ENCODE measurements around the gene VRK1. TPM values are rescaled to one million over a fixed set of nuclear protein-coding genes. Genes with fewer than 3 reads are reported as not detected.

VRK1 gene
- total RNA-seq, 2 experiments from 2014 or later: 76.9 to 77.4 TPM

DNA sequence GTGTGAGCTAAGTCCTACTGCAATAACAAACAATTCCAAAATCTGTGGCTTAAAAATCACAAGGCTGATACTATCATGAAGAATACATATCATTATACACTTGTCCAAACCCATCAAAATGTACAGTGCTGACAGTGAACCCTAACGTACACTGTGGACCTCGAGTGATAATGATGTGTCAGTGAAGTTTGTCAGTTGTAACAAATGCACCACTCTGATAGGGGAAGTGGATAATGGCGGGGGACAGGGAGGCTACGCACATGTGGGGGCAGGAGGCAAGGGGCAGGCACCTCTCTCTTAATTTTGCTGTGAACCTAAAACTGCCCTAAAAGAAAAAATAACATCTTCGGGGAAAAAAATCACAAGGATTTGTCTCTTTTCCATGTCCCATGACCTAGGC lies 100.0 kb downstream of the VRK1 start:
- Mint-ChIP-seq H3K9me3 (no peaks in the 10 kb centered on the region), H3K4me1 (ENCODE audit: low read depth) (peaks cover 14% of the 10 kb centered on the region)

DNA sequence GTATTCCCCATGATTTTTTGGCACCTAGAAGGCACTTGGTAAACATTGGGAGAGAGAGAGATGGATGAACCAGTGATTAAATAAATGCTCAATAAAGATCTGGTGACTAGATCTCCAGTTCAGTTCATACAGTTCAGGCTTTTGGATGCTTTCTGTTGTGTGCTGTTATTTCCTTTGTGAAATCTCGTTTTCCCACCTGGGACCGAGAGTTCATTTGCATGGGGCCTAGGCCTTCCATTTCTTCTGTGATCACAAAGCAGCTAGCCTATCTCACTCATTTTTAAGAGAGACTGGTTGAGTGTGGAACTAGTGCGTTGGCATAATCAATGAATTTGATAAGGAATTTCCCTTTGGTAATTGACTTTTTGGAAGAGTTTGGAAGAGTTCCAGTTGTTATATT lies 104.0 kb downstream of the VRK1 start:
- intact Hi-C loops (cut with micrococcal nuclease): no loop called here
- Mint-ChIP-seq H3K9me3 (no peaks in the 10 kb centered on the region), H3K27me3 (no peaks in the 10 kb centered on the region), H3K27ac (no peak overlapping the region), H3K4me1 (ENCODE audit: low read depth) (peaks cover 3% of the 10 kb centered on the region), H3K4me3 (no peak overlapping the region), H3K36me3 (peaks cover 3% of the 10 kb centered on the region)
- ChIA-PET CTCF (no interaction called here), POLR2A (no interaction called here)
- DNase-seq: no peak

More for the DNA sequence above, 100.0 kb downstream of the VRK1 start:
- no peak overlapping the region for H3K27ac Mint-ChIP-seq
- no peak for DNase-seq
- peaks cover 7% of the 10 kb centered on the region for H3K36me3 Mint-ChIP-seq
- no peak overlapping the region for H3K4me3 Mint-ChIP-seq
- no peaks in the 10 kb centered on the region for H3K27me3 Mint-ChIP-seq
- ChIA-PET CTCF (no interaction called here), POLR2A (no interaction called here)
- intact Hi-C loops (cut with micrococcal nuclease): no loop called here

DNA sequence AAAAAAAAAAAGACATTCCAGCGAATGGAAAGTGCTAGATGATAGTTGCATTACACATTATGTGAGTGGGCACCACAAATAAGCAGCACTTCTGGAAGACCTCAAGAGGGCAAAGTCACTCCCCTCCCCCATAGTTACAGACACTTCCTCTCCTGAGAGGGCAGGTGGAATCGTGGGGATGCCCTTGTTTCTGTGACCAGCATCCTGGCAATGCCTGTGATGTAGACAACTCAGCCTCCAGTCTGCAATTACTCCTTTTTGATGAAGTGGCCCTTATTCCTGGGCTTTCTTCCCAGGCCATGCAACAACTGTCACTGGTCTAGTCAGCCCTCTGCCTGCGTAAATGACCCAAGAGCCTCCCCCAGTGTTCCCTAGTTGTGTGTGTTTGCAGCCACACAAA lies 104.8 kb downstream of the VRK1 start:
- Mint-ChIP-seq H3K27me3 (no peaks in the 10 kb centered on the region), H3K36me3 (peaks cover 3% of the 10 kb centered on the region), H3K27ac (no peak overlapping the region), H3K4me3 (no peak overlapping the region), H3K9me3 (no peaks in the 10 kb centered on the region), H3K4me1 (ENCODE audit: low read depth) (peaks cover 3% of the 10 kb centered on the region)
- ChIA-PET POLR2A (no interaction called here), CTCF (no interaction called here)
- no peak for DNase-seq
- intact Hi-C loops (cut with micrococcal nuclease): no loop called here

DNA sequence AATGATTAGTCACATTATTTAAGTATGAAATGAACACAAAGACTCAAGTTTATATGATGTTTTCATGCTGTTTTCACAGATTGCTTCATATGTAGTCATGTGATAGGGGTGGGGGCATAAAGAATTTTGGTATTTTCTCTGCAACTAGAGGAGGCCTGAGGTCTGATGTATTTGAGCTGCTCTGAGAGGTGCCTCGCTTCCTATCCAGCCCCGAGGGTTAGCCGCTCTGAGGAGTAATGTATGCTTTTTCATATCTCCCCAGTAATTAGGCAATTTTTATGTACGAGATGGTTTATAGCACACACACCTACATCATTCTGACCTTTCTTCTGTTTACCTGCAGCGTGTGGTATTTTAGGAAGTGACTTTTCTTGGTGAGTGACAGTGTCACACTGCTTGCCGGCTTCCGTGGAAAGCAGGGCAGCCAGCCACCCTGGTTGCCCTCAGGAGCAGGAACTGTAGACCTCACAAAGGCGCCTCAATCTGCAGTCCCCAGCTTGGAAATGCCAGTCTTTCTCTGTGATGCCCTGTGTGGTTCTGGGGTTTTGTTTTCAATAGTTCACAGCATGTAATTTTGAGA lies 106.4 kb downstream of the VRK1 start:
- intact Hi-C loops (cut with micrococcal nuclease): no loop called here
- ChIA-PET POLR2A (no interaction called here), CTCF (no interaction called here)
- H3K4me1 Mint-ChIP-seq (ENCODE audit: low read depth): peaks cover 3% of the 10 kb centered on the region
- no peak for DNase-seq
- H3K36me3 Mint-ChIP-seq: peaks cover 4% of the 10 kb centered on the region
- H3K9me3 Mint-ChIP-seq: peaks cover 4% of the 10 kb centered on the region
- no peak overlapping the region for H3K4me3 Mint-ChIP-seq
- H3K27ac Mint-ChIP-seq: no peak overlapping the region
- no peaks in the 10 kb centered on the region for H3K27me3 Mint-ChIP-seq

DNA sequence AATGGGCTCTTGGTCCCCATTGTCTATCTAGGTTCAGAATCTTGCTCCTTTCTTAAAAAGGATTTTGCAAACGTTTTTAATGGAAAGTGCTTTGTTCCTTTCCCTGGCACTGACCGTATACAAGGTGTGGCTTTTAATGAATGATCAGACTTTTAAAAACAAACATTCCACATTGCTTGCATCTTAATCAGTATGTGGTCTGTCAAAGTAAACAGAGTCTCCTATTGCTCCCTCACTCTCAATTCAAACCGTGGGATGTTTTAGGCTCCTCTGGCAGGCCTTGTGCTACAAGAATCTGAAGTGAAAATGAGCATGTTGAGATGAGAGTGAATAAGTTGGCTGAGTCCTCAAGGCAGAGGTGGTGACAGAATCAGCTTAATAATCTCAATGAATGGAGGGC lies 107.0 kb downstream of the VRK1 start:
- Mint-ChIP-seq H3K27ac (no peak overlapping the region), H3K4me1 (ENCODE audit: low read depth) (peaks cover 3% of the 10 kb centered on the region), H3K36me3 (peaks cover 8% of the 10 kb centered on the region), H3K27me3 (no peaks in the 10 kb centered on the region), H3K4me3 (no peak overlapping the region), H3K9me3 (peaks cover 10% of the 10 kb centered on the region)
- ChIA-PET CTCF (no interaction called here), POLR2A (no interaction called here)
- intact Hi-C loops (cut with micrococcal nuclease): no loop called here
- no peak for DNase-seq

DNA sequence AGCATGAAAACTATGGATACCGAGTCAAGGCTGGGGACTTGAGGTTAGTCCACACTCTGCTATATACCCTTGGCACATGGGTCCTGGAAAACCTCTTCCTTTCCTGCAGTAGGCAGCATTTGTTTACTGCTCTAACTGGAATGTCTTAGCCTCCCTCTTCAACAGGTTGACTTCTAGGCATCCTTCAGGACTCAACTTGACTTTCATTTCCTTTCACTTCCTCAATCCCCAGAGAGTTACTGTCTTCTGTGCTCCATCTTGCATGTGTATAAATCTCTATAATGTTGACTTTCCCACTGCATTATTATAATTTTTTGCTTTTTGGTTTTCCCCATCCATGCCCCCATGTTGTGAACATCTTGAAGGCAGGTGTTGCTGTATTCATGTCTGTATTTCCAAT lies 107.9 kb downstream of the VRK1 start:
- no peak for DNase-seq
- CTCF ChIA-PET: no interaction called here
- Mint-ChIP-seq H3K27ac (no peak overlapping the region), H3K4me3 (no peak overlapping the region), H3K4me1 (ENCODE audit: low read depth) (peaks cover 3% of the 10 kb centered on the region), H3K27me3 (no peaks in the 10 kb centered on the region), H3K36me3 (peaks cover 14% of the 10 kb centered on the region), H3K9me3 (peaks cover 19% of the 10 kb centered on the region)
- intact Hi-C loops (cut with micrococcal nuclease): no loop called here
- POLR2A ChIA-PET: no interaction called here

DNA sequence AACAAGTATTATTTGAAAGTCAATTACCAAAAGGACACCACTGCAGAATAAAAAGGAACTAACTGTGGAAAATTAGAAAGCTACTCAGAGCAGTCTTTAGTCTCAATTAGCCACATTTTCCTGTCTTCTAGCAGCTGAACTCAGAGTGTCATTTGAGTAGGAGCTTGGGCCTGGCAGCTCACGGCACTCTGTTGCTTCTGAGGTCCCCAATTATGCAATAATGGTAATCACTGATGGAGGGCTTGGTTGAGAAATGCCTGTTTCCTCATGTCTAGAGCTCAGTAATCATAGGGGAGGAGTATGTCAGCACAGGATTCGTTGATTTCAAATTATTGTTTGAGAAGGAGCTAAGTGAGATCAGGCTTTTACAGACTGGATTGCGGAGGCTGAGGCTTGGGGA lies 108.6 kb downstream of the VRK1 start:
- peaks cover 3% of the 10 kb centered on the region for H3K4me1 Mint-ChIP-seq (ENCODE audit: low read depth)
- CTCF ChIA-PET: no interaction called here
- DNase-seq: no peak
- peaks cover 21% of the 10 kb centered on the region for H3K9me3 Mint-ChIP-seq
- H3K27ac Mint-ChIP-seq: no peak overlapping the region
- POLR2A ChIA-PET: no interaction called here
- no peak overlapping the region for H3K4me3 Mint-ChIP-seq
- H3K36me3 Mint-ChIP-seq: peaks cover 16% of the 10 kb centered on the region
- intact Hi-C loops (cut with micrococcal nuclease): no loop called here
- no peaks in the 10 kb centered on the region for H3K27me3 Mint-ChIP-seq

DNA sequence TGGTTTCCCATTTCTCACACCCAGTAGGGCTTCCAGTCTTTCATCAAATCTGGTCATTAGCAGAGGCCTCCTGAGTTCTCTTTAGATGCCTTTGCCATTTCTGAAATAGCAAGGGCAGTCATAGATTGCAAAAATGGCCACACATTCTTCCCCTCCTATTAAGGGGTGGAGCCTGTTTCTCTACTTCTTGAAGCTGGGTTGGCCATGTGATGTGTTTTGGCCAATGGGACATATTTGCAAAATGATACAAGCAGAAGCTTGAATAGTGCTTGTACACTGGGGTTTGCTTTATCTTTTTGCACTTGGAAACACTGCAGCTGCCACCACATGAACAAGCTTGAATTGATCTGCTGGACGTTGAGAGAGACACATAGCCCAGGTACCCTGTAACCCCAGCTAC lies 109.3 kb downstream of the VRK1 start:
- no peak overlapping the region for H3K27ac Mint-ChIP-seq
- intact Hi-C loops (cut with micrococcal nuclease): no loop called here
- peaks cover 21% of the 10 kb centered on the region for H3K9me3 Mint-ChIP-seq
- no peak overlapping the region for H3K4me3 Mint-ChIP-seq
- H3K27me3 Mint-ChIP-seq: no peaks in the 10 kb centered on the region
- ChIA-PET POLR2A (no interaction called here), CTCF (no interaction called here)
- H3K36me3 Mint-ChIP-seq: peaks cover 16% of the 10 kb centered on the region
- DNase-seq: no peak
- H3K4me1 Mint-ChIP-seq (ENCODE audit: low read depth): peaks cover 5% of the 10 kb centered on the region

DNA sequence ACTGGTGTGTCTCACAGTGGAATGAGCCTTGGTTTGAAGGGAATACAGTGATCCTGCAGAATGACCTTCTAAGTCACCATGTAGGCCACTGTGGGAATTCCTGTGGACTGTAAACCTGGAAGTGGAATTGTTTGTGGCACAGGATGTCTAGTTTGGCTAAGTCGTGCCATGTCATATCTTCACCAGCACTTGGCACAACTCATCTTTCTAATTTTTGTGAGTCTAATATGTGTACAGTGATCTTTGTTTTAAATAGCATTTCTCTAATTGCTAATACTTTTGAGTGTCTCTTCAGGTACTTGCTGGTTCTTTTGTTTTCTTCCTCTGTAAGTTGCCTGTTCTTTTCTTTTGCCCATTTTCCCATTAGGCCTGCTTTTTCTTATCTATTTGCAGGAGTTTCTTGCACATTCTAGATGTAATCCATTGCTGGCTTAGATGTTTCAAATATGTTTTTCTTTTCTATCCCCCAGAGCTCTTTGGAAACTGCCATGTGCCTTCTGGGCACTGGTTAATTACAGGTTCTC lies 112.7 kb downstream of the VRK1 start:
- Mint-ChIP-seq H3K4me3 (no peak overlapping the region), H3K27me3 (no peaks in the 10 kb centered on the region), H3K9me3 (peaks cover 21% of the 10 kb centered on the region), H3K27ac (no peak overlapping the region), H3K4me1 (ENCODE audit: low read depth) (peaks cover 12% of the 10 kb centered on the region), H3K36me3 (peaks cover 18% of the 10 kb centered on the region)
- ChIA-PET POLR2A (no interaction called here), CTCF (no interaction called here)
- DNase-seq: no peak
- intact Hi-C loops (cut with micrococcal nuclease): no loop called here

DNA sequence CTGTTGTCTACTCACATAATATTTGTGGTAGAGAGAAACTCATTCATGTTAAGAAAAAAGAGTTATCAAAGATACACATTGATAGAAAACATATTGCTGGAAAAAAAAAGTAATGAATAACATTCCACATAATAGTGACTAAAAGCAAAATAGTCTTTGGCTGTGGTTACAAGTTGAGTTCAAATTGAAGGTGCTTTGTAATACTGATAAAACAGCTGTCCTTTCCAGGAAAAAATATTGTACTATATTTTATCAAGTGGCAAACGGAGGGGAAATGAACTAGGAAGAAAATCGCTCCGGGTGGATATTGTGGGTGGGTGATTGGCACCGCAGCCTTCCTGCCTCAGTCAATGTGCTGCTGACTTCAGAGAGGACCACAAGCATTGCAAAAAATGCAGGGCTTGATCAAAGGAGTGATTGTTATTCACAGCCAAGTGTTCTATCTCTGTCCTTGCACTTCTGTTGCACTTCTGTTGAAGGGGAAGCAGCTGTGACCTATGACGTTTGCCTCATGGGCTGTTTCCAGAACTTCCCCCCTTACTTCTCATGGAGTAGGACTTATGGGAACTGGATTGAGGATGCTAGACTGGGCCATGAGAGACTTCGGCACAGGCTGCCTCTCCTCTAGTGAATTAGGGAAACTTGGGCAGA lies 114.4 kb downstream of the VRK1 start:
- DNase-seq: peak; percentile 24
- peak overlapping the region; percentile 23 for H3K27ac Mint-ChIP-seq
- H3K4me1 Mint-ChIP-seq (ENCODE audit: low read depth): peaks cover 12% of the 10 kb centered on the region
- intact Hi-C loops (cut with micrococcal nuclease): no loop called here
- no peaks in the 10 kb centered on the region for H3K27me3 Mint-ChIP-seq
- H3K9me3 Mint-ChIP-seq: peaks cover 23% of the 10 kb centered on the region
- CTCF ChIA-PET: no interaction called here
- H3K36me3 Mint-ChIP-seq: peaks cover 20% of the 10 kb centered on the region
- POLR2A ChIA-PET: no interaction called here
- H3K4me3 Mint-ChIP-seq: no peak overlapping the region

DNA sequence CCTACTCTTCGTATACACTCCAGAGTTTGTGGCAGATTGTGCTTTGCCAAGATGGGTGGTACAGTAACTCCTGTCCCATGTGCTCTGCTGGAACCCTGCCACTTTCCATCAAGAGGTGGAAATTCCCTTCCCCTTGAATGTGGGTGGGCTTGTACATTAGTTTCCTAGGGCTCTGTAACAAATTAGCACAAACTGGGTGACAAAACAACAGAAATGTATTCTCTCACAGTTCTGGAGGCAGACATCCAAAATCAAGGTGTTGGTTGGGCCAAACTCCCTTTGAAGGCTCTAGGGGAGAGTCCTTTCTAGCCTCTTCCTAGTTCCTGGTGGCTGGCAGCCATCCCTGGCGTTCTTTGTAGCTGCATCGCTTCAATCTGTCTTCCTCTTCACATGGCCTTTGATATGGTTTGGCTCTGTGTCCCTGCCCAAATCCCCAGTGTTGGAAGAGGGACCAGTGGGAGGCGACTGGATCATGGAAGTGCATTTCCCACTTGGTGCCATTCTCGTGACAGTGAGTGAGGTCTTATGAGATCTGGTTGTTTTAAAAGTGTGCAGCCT lies 117.5 kb downstream of the VRK1 start:
- DNase-seq: no peak
- no peaks in the 10 kb centered on the region for H3K27me3 Mint-ChIP-seq
- H3K36me3 Mint-ChIP-seq: peaks cover 10% of the 10 kb centered on the region
- peaks cover 8% of the 10 kb centered on the region for H3K9me3 Mint-ChIP-seq
- no peak overlapping the region for H3K27ac Mint-ChIP-seq
- intact Hi-C loops (cut with micrococcal nuclease): no loop called here
- H3K4me1 Mint-ChIP-seq (ENCODE audit: low read depth): peaks cover 12% of the 10 kb centered on the region
- ChIA-PET CTCF (no interaction called here), POLR2A (no interaction called here)
- no peak overlapping the region for H3K4me3 Mint-ChIP-seq

DNA sequence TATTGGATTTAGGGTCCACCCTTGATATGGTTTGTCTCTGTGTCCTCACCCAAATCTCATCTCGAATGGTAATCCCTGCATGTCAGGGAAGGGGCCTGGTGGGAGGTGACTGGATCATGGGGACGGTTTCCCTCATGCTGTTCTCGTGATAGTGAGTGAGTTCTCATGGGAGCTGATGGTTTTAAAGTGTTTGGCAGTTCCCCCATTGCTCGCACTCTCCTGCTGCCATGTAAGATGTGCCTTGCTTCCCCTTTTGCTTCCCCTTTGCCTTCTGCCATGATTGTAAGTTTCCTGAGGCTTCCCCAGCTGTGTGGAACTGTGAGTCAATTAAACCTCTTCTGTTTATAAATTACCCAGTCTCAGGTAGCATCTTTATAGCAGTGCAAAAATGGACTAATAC lies 118.3 kb downstream of the VRK1 start:
- no peak overlapping the region for H3K27ac Mint-ChIP-seq

DNA sequence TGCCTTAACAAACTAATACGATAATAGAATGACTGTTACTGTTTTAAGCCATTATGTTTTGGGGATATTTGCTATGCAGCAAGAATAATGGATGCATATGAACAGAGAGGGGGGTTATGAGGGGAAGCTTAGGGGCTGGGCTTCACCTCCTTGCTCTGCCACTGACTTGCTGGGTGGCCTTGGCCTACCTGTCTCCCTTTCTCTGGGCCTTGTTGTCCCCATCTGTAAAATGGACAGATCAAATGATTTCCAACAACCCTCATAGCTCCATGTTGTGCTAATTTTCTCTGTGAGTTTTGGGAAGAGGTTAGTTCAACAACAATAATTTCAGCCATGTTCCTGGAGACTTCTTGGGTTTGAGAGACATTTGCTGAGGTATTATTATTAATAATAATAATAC lies 119.6 kb downstream of the VRK1 start:
- no peak for DNase-seq
- peaks cover 3% of the 10 kb centered on the region for H3K36me3 Mint-ChIP-seq
- intact Hi-C loops (cut with micrococcal nuclease): no loop called here

More for the DNA sequence above, 118.3 kb downstream of the VRK1 start:
- Mint-ChIP-seq H3K4me1 (ENCODE audit: low read depth) (peaks cover 12% of the 10 kb centered on the region), H3K4me3 (no peak overlapping the region), H3K9me3 (peaks cover 2% of the 10 kb centered on the region), H3K36me3 (peaks cover 3% of the 10 kb centered on the region), H3K27me3 (no peaks in the 10 kb centered on the region)
- DNase-seq: no peak
- intact Hi-C loops (cut with micrococcal nuclease): no loop called here
- ChIA-PET POLR2A (no interaction called here), CTCF (no interaction called here)

More for the DNA sequence above, 119.6 kb downstream of the VRK1 start:
- POLR2A ChIA-PET: no interaction called here
- CTCF ChIA-PET: no interaction called here
- H3K27ac Mint-ChIP-seq: no peak overlapping the region
- H3K9me3 Mint-ChIP-seq: peaks cover 2% of the 10 kb centered on the region
- H3K4me1 Mint-ChIP-seq (ENCODE audit: low read depth): peaks cover 7% of the 10 kb centered on the region
- H3K27me3 Mint-ChIP-seq: no peaks in the 10 kb centered on the region
- no peak overlapping the region for H3K4me3 Mint-ChIP-seq
